ENCODE measurements around the gene SCFD2. TPM values are rescaled to one million over a fixed set of nuclear protein-coding genes. Genes with fewer than 3 reads are reported as not detected.
"Not testable (repeated sequence)": the region's sequence is repeated elsewhere in the genome, so short reads cannot be mapped to it uniquely, and the experiment has no call there.

The SCFD2 gene
- total RNA-seq, 2 experiments from 2014 or later, result 23.0 to 24.5 TPM

DNA sequence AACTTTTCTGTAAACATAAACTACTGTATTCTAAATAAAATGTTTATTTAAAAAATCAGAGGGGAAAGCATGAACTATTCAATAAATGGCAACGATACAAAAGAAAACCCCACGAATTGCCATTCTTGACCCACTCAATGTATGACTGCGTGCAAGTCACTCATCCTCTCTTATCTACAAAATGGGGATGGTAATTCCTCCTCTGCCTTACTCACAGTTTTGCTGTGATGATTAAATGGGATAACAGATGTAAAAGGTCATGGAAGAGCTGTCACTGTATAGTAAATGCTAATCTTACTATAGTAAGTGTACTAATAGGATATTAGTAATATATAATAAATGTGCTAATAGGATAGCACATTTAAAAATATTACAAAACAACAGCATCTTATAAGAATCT, 173.4 kb downstream of the SCFD2 start:
- Mint-ChIP-seq H3K27me3 (no peaks in the 10 kb centered on the region), H3K27ac (no peak overlapping the region), H3K4me3 (no peak overlapping the region), H3K9me3 (no peaks in the 10 kb centered on the region), H3K36me3 (ENCODE audit: low read depth) (no peaks in the 10 kb centered on the region), H3K4me1 (no peaks in the 10 kb centered on the region)
- DNase-seq, result no peak
- ChIA-PET CTCF (no interaction called here), POLR2A (no interaction called here)

DNA sequence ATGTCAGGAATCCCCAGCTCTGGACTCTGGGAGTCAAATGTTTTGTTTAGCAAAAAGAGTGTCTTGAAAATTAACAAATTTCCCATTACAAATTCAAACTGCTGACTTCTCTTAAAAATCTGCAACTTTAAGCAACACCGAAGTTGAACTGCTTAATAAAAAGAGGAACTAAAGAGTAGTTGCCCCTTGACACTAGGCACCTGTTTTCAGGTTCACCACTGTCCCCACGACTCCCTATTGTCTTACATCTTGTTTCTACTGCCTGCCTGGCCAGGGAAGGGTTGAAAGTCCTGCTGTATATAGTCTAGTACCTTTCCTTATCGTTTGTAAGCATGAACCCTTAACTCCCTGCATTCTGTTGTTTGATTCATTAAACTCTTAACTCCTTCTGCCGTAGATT, 173.9 kb downstream of the SCFD2 start:
- H3K27me3 Mint-ChIP-seq, result no peaks in the 10 kb centered on the region
- no peak for DNase-seq
- H3K36me3 Mint-ChIP-seq (ENCODE audit: low read depth), result no peaks in the 10 kb centered on the region
- ChIA-PET CTCF (no interaction called here), POLR2A (no interaction called here)
- H3K9me3 Mint-ChIP-seq, result no peaks in the 10 kb centered on the region
- no peak overlapping the region for H3K4me3 Mint-ChIP-seq
- H3K4me1 Mint-ChIP-seq, result no peaks in the 10 kb centered on the region
- no peak overlapping the region for H3K27ac Mint-ChIP-seq

DNA sequence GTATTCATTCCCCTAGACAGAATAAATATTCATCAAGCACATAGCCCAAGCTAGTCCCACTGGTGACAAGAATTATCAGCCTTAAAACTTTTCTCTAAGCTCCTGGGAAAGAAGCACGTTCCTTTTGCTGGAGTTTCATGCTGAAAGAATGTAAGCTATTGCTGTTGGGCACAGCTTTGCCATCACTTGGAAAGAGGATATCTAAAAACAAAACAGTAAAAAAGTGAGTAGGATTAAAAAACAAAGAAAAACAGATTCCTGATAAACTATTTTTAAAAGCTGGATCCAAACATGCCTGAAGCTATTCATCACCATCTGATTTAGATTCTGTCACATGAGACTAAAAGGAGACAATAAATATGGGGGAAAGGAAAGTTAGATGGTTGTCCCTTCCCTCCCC, 176.8 kb downstream of the SCFD2 start:
- no peak for DNase-seq
- H3K9me3 Mint-ChIP-seq, result no peaks in the 10 kb centered on the region
- H3K27ac Mint-ChIP-seq, result no peak overlapping the region
- H3K4me1 Mint-ChIP-seq, result no peaks in the 10 kb centered on the region
- H3K4me3 Mint-ChIP-seq, result no peak overlapping the region
- ChIA-PET CTCF (no interaction called here), POLR2A (interaction anchor here (0.6 kb wide), 1 partner anchor 438 kb away, joined by 6 read pairs; no protein-coding TSS in a partner anchor)
- no peaks in the 10 kb centered on the region for H3K36me3 Mint-ChIP-seq (ENCODE audit: low read depth)
- H3K27me3 Mint-ChIP-seq, result no peaks in the 10 kb centered on the region

DNA sequence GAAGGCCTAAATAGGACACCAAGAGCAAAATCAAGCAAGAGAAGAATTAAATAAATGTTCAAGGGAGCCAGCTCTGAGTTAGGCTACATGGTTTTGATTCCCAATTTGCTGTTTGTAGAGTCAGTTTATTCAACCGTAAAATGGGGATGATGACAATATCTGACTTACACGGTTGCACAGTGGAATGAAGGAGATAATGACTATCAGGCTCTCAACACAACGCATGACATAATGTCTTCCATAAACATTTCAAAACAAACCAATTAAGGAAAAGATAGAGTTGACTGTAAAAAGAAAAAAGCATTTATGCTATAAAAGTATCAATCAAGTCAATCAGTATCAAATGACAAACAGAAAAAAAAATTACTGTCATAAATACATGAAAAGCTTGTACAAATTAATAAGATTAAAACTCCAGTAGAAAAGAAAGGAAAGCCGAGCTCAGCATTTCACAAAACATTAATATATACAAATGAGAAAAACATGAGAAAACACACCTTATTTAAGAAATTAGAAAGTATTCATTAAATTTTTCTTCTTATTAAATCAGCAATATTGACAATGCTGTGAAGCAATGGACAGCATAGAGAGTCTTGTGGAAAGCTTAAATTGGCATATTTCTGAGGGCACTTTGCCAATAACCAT, 179.0 kb downstream of the SCFD2 start:
- H3K4me1 Mint-ChIP-seq, result no peaks in the 10 kb centered on the region
- ChIA-PET POLR2A (no interaction called here), CTCF (no interaction called here)
- H3K27ac Mint-ChIP-seq, result no peak overlapping the region
- no peak overlapping the region for H3K4me3 Mint-ChIP-seq
- H3K9me3 Mint-ChIP-seq, result no peaks in the 10 kb centered on the region
- H3K36me3 Mint-ChIP-seq (ENCODE audit: low read depth), result peaks cover 8% of the 10 kb centered on the region
- DNase-seq, result no peak
- H3K27me3 Mint-ChIP-seq, result no peaks in the 10 kb centered on the region

GRCh38 chr4:53185869-53186585, 179.8 kb downstream of the SCFD2 start:
- ChIA-PET CTCF (no interaction called here), POLR2A (no interaction called here)
- no peaks in the 10 kb centered on the region for H3K4me1 Mint-ChIP-seq
- H3K27ac Mint-ChIP-seq, result no peak overlapping the region
- H3K27me3 Mint-ChIP-seq, result no peaks in the 10 kb centered on the region
- H3K36me3 Mint-ChIP-seq (ENCODE audit: low read depth), result peaks cover 8% of the 10 kb centered on the region
- no peak for DNase-seq
- no peak overlapping the region for H3K4me3 Mint-ChIP-seq
- H3K9me3 Mint-ChIP-seq, result no peaks in the 10 kb centered on the region

DNA sequence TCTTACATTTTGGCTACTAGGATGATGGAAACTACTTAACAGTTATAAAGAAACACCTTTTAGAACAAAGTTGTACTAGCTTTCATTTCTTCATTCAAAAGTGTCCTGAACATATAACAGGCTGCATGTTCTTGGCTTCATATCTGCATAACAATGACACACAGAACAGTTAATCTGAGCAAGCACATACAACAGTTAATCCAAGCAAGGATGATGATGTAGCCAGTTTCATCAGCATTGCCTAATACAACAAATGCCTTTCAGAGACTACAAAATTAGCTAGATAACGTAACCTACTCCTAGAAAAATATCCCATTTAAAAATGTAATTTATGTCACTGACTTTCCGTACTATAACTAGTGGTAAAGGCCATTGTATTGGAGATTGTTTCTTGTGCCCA, 182.1 kb downstream of the SCFD2 start:
- no peak for DNase-seq
- POLR2A ChIA-PET, result no interaction called here
- Mint-ChIP-seq H3K27ac (no peak overlapping the region), H3K9me3 (peaks cover 15% of the 10 kb centered on the region), H3K4me1 (no peaks in the 10 kb centered on the region), H3K4me3 (no peak overlapping the region), H3K27me3 (no peaks in the 10 kb centered on the region), H3K36me3 (ENCODE audit: low read depth) (peaks cover 20% of the 10 kb centered on the region)
- CTCF ChIA-PET, result no interaction called here

DNA sequence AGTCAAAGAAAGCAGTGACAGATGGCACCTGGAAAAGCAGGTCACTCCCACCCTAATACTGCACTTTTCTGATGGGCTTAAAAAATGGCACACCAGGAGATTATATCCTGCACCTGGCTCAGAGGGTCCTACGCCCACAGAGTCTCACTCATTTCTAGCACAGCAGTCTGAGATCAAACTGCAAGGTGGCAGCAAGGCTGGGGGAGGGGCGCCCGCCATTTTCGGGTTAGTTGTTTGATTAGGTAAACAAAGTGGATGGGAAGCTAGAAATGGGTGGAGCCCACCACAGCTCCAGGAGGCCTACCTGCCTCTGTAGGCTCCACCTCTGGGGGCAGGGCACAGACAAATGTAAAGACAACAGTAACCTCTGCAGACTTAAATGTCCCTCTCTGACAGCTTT, 188.1 kb downstream of the SCFD2 start:
- POLR2A ChIA-PET, H3K27ac Mint-ChIP-seq, H3K4me3 Mint-ChIP-seq, CTCF ChIA-PET, H3K27me3 Mint-ChIP-seq, DNase-seq: not testable (repeated sequence)
- Mint-ChIP-seq H3K4me1 (peaks cover 34% of the 10 kb centered on the region), H3K36me3 (ENCODE audit: low read depth) (peaks cover 31% of the 10 kb centered on the region), H3K9me3 (peaks cover 35% of the 10 kb centered on the region)

- ChIA-PET POLR2A (interaction anchor here (1.1 kb wide), 1 partner anchor 7 kb away, joined by 3 read pairs; no protein-coding TSS in a partner anchor), CTCF (no interaction called here)
- H3K27ac Mint-ChIP-seq, result no peak overlapping the region
- no peaks in the 10 kb centered on the region for H3K27me3 Mint-ChIP-seq
- no peak for DNase-seq
- H3K9me3 Mint-ChIP-seq, result peaks cover 34% of the 10 kb centered on the region
- peaks cover 34% of the 10 kb centered on the region for H3K4me1 Mint-ChIP-seq
- H3K36me3 Mint-ChIP-seq (ENCODE audit: low read depth), result peaks cover 35% of the 10 kb centered on the region
- H3K4me3 Mint-ChIP-seq, result no peak overlapping the region
Observed at GRCh38 chr4:53175640-53176039, 190.2 kb downstream of the SCFD2 start.

- H3K27me3 Mint-ChIP-seq, result no peaks in the 10 kb centered on the region
- H3K4me3 Mint-ChIP-seq, result no peak overlapping the region
- H3K9me3 Mint-ChIP-seq, result peaks cover 30% of the 10 kb centered on the region
- ChIA-PET POLR2A (no interaction called here), CTCF (no interaction called here)
- H3K36me3 Mint-ChIP-seq (ENCODE audit: low read depth), result peaks cover 32% of the 10 kb centered on the region
- no peak for DNase-seq
- H3K4me1 Mint-ChIP-seq, result peaks cover 34% of the 10 kb centered on the region
- no peak overlapping the region for H3K27ac Mint-ChIP-seq
Observed at GRCh38 chr4:53174823-53175222, 191.0 kb downstream of the SCFD2 start.

- ChIA-PET CTCF (no interaction called here), POLR2A (no interaction called here)
- Mint-ChIP-seq H3K36me3 (ENCODE audit: low read depth) (peaks cover 24% of the 10 kb centered on the region), H3K4me1 (peaks cover 36% of the 10 kb centered on the region), H3K27me3 (no peaks in the 10 kb centered on the region), H3K27ac (no peak overlapping the region), H3K9me3 (peaks cover 18% of the 10 kb centered on the region), H3K4me3 (no peak overlapping the region)
- no peak for DNase-seq
Observed at GRCh38 chr4:53173576-53173975, 192.3 kb downstream of the SCFD2 start.

DNA sequence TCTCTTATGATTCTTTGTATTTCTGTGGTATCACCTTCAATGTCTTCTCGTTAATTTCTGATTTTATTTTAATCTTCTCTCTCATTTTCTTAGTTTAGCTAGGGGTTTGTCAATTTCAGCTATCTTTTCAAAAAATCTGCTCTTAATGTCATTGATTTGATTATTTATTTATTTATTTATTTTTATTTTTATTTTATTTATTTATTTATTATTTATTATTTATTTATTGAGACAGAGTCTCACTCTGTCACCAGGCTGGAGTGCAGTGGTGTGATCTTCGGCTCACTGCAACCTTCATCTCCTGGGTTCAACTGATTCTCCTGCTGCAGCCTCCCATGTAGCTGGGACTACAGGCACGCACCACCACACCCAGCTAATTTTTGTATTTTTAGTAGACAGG, 194.1 kb downstream of the SCFD2 start:
- H3K9me3 Mint-ChIP-seq, result peaks cover 12% of the 10 kb centered on the region
- ChIA-PET POLR2A (no interaction called here), CTCF (no interaction called here)
- peaks cover 15% of the 10 kb centered on the region for H3K36me3 Mint-ChIP-seq (ENCODE audit: low read depth)
- DNase-seq, result no peak
- H3K4me1 Mint-ChIP-seq, result peaks cover 31% of the 10 kb centered on the region
- H3K27me3 Mint-ChIP-seq, result no peaks in the 10 kb centered on the region
- no peak overlapping the region for H3K4me3 Mint-ChIP-seq
- H3K27ac Mint-ChIP-seq, result no peak overlapping the region

GRCh38 chr4:53169695-53170617, 195.9 kb downstream of the SCFD2 start:
- ChIA-PET CTCF (no interaction called here), POLR2A (no interaction called here)
- Mint-ChIP-seq H3K9me3 (peaks cover 15% of the 10 kb centered on the region), H3K4me1 (peaks cover 18% of the 10 kb centered on the region), H3K4me3 (no peak overlapping the region), H3K27me3 (no peaks in the 10 kb centered on the region), H3K36me3 (ENCODE audit: low read depth) (peaks cover 18% of the 10 kb centered on the region), H3K27ac (no peak overlapping the region)
- DNase-seq, result no peak

GRCh38 chr4:53168228-53168627, 197.6 kb downstream of the SCFD2 start:
- Mint-ChIP-seq H3K9me3 (peaks cover 5% of the 10 kb centered on the region), H3K27ac (no peak overlapping the region), H3K4me1 (peaks cover 3% of the 10 kb centered on the region), H3K4me3 (no peak overlapping the region), H3K27me3 (no peaks in the 10 kb centered on the region), H3K36me3 (ENCODE audit: low read depth) (peaks cover 13% of the 10 kb centered on the region)
- ChIA-PET POLR2A (interaction anchor here (1.0 kb wide), 1 partner anchor 8 kb away, joined by 3 read pairs; no protein-coding TSS in a partner anchor), CTCF (interaction anchor here (0.6 kb wide), 1 partner anchor 1048 kb away, joined by 3 read pairs; no protein-coding TSS in a partner anchor)
- no peak for DNase-seq
